Thoracic aorta endothelial cell (primary cell): ENCODE measurements around the gene C1GALT1. TPM values are rescaled to one million over a fixed set of nuclear protein-coding genes. Genes with fewer than 3 reads are reported as not detected.

Experiments
- total RNA-seq: library from RNA; depleted of rRNA; stranded (reverse); fragments of >200 nt; gene quantifications from 2 replicates; pipeline ENCODE4 v1.2.3, GENCODE V29; 2012

The C1GALT1 gene
- total RNA-seq = 34.3 and 44.3 TPM in 2 replicates

GRCh38 chr7:7182156-7183060 is at the start of gene C1GALT1:
TSS of gene C1GALT1 (plus strand) at chr7:7182544. CDS start at chr7:7234320, 51,776 bp downstream.

